OCI-M1 (cell line): ENCODE results near the gene MRGPRX4.

Experiments
- DNase-seq: peaks from one replicate; lab custom pipeline; 2025; lab: John Stamatoyannopoulos, UW

Gene MRGPRX4

GRCh38 chr11:18209058-18209457 lies 36.4 kb downstream of the MRGPRX4 start:
- no peak for DNase-seq

DNA sequence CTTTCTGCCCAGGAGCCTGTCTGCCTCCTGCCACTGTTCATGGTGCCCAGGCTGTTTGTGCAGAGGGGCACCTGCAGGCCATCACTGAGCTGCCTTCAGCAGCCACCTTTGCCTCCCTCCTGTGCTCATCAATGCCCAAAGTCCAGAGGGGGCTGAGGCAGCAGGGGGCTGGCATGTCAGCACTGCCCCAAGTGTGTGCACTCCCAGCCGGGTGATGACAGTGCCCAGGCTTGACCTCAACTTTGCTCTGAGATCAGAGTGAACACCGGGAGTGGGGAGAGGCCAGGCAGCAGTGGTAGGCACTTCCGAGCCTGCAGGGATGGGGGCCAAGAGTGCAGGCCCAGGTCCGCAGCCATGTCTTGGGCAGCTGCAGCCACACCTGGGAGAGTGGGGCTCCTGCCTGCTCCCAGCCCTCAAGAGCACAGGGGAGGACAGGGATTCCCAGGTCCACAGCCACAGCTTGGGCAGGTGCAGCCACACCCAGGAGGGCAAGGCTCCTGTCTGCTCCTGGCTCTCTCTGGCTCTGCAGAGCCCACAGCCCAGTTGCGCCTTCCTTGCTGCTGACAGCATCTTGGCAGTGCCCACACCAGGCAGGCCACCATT lies 48.7 kb downstream of the MRGPRX4 start:
- no peak for DNase-seq

DNA sequence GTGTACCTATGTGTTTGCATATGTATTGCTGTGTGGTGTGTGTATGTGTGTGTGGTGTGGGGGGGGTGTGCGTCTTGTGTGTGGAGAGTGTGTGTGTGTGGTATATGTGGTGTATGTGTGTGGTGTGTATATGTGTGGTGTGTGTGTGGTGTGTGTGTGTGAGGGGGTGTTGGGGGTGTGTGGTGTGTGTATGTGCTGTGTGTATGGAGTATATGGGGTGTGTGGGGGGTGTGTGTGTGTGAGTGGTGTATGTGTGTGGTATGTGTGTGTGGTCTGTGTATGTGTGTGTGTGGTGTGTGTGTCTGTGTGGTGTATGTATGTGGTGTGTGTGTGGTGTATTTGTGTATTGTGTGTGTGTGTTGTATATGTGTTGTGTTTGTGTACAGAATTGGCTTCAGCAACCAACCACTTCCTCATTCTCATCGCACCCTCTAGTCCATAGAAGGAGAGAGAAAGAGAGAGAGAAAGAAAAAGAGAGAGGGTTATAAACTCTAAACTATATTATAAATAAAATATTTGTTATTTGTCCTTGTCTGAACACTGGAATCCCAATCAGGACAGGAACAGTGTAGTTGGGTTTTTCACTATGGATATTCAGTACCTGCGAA lies 50.3 kb downstream of the MRGPRX4 start:
- DNase-seq = no peak
